OCI-LY1 (cell line): ENCODE results near the gene REPS2.

Experiments used
- H2AFZ ChIP-seq: fragments of 200-600 bp; sonication (generic), shearing (Covaris generic); 2 replicates; pipeline ENCODE4 v1.6.0; 2014; ENCODE audit warnings: antibody characterized with exemption, mild to moderate bottlenecking, low read length
- H3F3A ChIP-seq: fragments of 200-600 bp; sonication (generic), shearing (Covaris generic); 2 replicates; pipeline ENCODE4 v1.6.0; 2014; ENCODE audit warnings: mild to moderate bottlenecking, antibody characterized with exemption, low read length, moderate library complexity; ENCODE audit not compliant: insufficient read depth
- H3K27ac ChIP-seq: fragments of 200-600 bp; sonication (generic); 2 replicates; pipeline ENCODE4 v1.5.1; 2014; ENCODE audit warnings: low read length, mixed run types, mild to moderate bottlenecking, low read depth; ENCODE audit not compliant: poor library complexity, severe bottlenecking
- H3K27me3 ChIP-seq: fragments of 200-600 bp; sonication (generic); 2 replicates; pipeline ENCODE4 v1.6.0; 2014; ENCODE audit warnings: antibody characterized with exemption, mild to moderate bottlenecking, low read length, moderate library complexity; ENCODE audit not compliant: insufficient read depth
- H3K36me3 ChIP-seq: fragments of 200-600 bp; sonication (generic); 2 replicates; pipeline ENCODE4 v1.6.1; 2014; ENCODE audit warnings: mild to moderate bottlenecking, antibody characterized with exemption, low read length, moderate library complexity, mixed read lengths; ENCODE audit not compliant: insufficient read depth
- H3K4me1 ChIP-seq: fragments of 200-600 bp; sonication (generic); 2 replicates; pipeline ENCODE4 v1.5.1; 2014; ENCODE audit warnings: mild to moderate bottlenecking, low read length, moderate library complexity; ENCODE audit not compliant: insufficient read depth, severe bottlenecking
- H3K4me2 ChIP-seq: fragments of 200-600 bp; sonication (generic), shearing (Covaris generic); 2 replicates; pipeline ENCODE4 v1.6.1; 2014; ENCODE audit warnings: low read length
- H3K4me3 ChIP-seq: fragments of 200-600 bp; sonication (generic); 2 replicates; pipeline ENCODE4 v1.5.1; 2014; ENCODE audit warnings: low read length, low read depth, mild to moderate bottlenecking, mixed read lengths; ENCODE audit not compliant: poor library complexity, severe bottlenecking
- H3K79me2 ChIP-seq: fragments of 200-600 bp; shearing (Covaris generic); 2 replicates; pipeline ENCODE4 v1.6.1; 2016; ENCODE audit warnings: mixed run types, low read length, mixed read lengths; ENCODE audit not compliant: insufficient read depth
- H3K9ac ChIP-seq: fragments of 200-600 bp; sonication (generic), shearing (Covaris generic); 2 replicates; pipeline ENCODE4 v1.6.1; 2014; ENCODE audit warnings: mild to moderate bottlenecking, low read length, mixed read lengths
- H3K9me2 ChIP-seq: fragments of 200-600 bp; sonication (generic), shearing (Covaris generic); 2 replicates; pipeline ENCODE4 v1.6.1; 2014; ENCODE audit warnings: low read depth, mild to moderate bottlenecking, low read length, mixed read lengths
- H3K9me3 ChIP-seq: fragments of 200-600 bp; shearing (Covaris generic); 2 replicates; pipeline ENCODE4 v1.6.1; 2014; ENCODE audit warnings: low read length, mixed read lengths
- H4K20me1 ChIP-seq: fragments of 200-600 bp; sonication (generic), shearing (Covaris generic); 2 replicates; pipeline ENCODE4 v1.6.0; 2016; ENCODE audit warnings: mild to moderate bottlenecking, low read length; ENCODE audit not compliant: insufficient read depth
- EZH2 ChIP-seq: fragments of 200-600 bp; sonication (generic), shearing (Covaris generic); IDR thresholded peaks from 2 replicates; pipeline ENCODE4 v1.8.0; 2017; ENCODE audit warnings: borderline replicate concordance, mixed run types, mild to moderate bottlenecking, antibody characterized with exemption, low read length, moderate library complexity, mixed read lengths
- TF ChIP-seq, protein P1 (sequence below): fragments of 200-600 bp; sonication (generic), shearing (Covaris generic); IDR thresholded peaks from 2 replicates; pipeline ENCODE4 v1.5.1; 2017; ENCODE audit warnings: mild to moderate bottlenecking, antibody characterized with exemption, low read length, moderate library complexity, mixed read lengths

The REPS2 gene

DNA sequence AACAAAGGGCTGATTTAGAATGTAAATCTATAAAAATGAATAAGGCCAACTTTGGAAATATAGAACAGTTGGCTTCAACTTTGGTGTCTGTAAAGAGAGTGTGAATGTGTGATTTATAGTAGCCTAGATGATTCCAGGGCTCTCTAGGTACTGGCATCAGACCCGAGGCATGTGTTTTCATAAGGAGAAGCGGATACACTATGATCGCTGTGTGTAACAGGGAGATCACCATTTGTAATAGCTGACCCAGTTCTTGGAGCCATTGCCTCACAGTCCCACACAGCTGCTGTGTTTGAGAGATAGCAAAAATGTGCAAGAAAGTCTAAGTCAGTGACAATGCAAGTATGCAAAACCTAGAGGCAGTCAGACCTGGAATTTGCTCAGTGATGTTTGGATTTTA, 135.1 kb downstream of the REPS2 start:
- Histone ChIP-seq H3K4me2 (no peak overlapping the region), H3K36me3 (no peaks in the 10 kb centered on the region), H3K9me3 (no peaks in the 10 kb centered on the region), H3K9ac (no peak overlapping the region), H3K27me3 (no peaks in the 10 kb centered on the region), H2AFZ (no peak overlapping the region), H3F3A (no peaks in the 10 kb centered on the region), H3K9me2 (no peaks in the 10 kb centered on the region), H3K27ac (no peak overlapping the region), H3K4me3 (no peak overlapping the region), H3K4me1 (no peaks in the 10 kb centered on the region), H4K20me1 (no peaks in the 10 kb centered on the region), H3K79me2 (no peaks in the 10 kb centered on the region)
- no peak for TF ChIP-seq EZH2

DNA sequence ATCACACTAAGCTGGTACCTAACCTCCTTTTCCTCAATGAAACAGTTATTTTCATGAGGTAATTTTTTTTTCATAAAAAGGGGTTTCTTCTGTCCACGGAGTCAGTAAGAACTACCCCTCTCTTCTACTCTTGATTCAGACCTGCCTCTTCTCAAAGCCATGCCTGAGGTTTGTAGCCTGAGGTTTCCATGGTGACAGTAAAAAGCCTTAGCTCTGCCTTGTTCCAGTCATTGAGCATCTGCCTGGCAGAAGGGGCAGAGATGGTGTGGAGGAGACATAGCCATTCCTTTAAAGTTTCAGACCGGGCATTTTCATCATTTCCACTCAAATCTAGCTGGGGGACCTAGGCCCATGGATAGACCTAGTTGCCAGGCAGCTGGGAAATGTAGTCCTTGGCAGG, 135.5 kb downstream of the REPS2 start:
- no peak for TF ChIP-seq EZH2
- TF ChIP-seq, protein P1, sequence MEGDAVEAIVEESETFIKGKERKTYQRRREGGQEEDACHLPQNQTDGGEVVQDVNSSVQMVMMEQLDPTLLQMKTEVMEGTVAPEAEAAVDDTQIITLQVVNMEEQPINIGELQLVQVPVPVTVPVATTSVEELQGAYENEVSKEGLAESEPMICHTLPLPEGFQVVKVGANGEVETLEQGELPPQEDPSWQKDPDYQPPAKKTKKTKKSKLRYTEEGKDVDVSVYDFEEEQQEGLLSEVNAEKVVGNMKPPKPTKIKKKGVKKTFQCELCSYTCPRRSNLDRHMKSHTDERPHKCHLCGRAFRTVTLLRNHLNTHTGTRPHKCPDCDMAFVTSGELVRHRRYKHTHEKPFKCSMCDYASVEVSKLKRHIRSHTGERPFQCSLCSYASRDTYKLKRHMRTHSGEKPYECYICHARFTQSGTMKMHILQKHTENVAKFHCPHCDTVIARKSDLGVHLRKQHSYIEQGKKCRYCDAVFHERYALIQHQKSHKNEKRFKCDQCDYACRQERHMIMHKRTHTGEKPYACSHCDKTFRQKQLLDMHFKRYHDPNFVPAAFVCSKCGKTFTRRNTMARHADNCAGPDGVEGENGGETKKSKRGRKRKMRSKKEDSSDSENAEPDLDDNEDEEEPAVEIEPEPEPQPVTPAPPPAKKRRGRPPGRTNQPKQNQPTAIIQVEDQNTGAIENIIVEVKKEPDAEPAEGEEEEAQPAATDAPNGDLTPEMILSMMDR = no peak
- no peaks in the 10 kb centered on the region for H3K9me2 ChIP-seq

DNA sequence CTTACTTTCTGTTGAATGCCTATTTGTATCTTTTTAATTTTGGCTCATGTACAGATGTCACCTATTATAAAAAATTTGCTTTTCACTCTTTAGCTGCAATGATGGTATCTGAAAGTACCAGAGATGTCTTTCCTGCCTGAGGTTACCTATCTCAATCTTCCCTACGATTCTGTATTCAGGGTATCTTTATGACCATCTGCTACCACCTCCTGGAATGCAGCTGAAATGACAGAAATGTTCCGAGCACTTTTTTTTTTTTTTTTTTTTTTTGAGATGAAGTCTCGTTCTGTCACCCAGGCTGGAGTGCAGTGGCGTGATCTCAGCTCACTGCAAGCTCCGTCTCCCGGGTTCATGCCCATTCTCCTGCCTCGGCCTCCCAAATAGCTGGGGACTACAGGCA, 136.4 kb downstream of the REPS2 start:
- Histone ChIP-seq H2AFZ (no peak overlapping the region), H3K4me2 (no peak overlapping the region), H3K9me3 (no peaks in the 10 kb centered on the region), H3F3A (no peaks in the 10 kb centered on the region), H3K27me3 (no peaks in the 10 kb centered on the region), H3K9ac (no peak overlapping the region), H3K4me1 (no peaks in the 10 kb centered on the region), H3K4me3 (no peak overlapping the region), H3K27ac (no peak overlapping the region), H3K36me3 (no peaks in the 10 kb centered on the region), H4K20me1 (no peaks in the 10 kb centered on the region), H3K79me2 (no peaks in the 10 kb centered on the region), H3K9me2 (no peaks in the 10 kb centered on the region)
- TF ChIP-seq, protein P1 = no peak
- no peak for TF ChIP-seq EZH2

More for the DNA sequence above, 135.5 kb downstream of the REPS2 start:
- no peak overlapping the region for H3K4me3 ChIP-seq
- no peak overlapping the region for H3K27ac ChIP-seq
- H3K4me2 ChIP-seq = no peak overlapping the region
- no peaks in the 10 kb centered on the region for H4K20me1 ChIP-seq
- no peak overlapping the region for H2AFZ ChIP-seq
- no peaks in the 10 kb centered on the region for H3K27me3 ChIP-seq
- no peaks in the 10 kb centered on the region for H3K4me1 ChIP-seq
- H3K9me3 ChIP-seq = no peaks in the 10 kb centered on the region
- no peaks in the 10 kb centered on the region for H3F3A ChIP-seq
- no peaks in the 10 kb centered on the region for H3K79me2 ChIP-seq
- H3K36me3 ChIP-seq = no peaks in the 10 kb centered on the region
- H3K9ac ChIP-seq = no peak overlapping the region

DNA sequence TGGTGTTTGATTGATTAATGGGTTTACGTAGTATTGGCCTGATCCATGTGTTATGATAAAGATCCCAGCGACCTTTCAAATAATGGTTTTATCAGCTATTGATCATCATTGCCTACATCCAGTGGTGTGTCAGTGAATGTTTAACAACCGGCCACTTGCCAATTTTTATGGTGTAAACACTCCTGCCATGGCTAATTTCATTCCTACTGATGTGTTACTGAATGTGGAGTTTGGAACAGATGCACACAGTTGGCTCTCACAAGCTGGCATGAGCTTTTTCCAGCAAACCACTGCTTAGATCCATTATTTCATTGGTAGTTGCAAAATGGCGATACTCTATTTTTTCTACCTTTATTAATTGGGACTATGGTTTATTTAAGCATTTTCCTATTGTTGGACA, 139.9 kb downstream of the REPS2 start:
- Histone ChIP-seq H4K20me1 (no peaks in the 10 kb centered on the region), H3K4me3 (no peak overlapping the region), H3K36me3 (no peaks in the 10 kb centered on the region), H3K4me2 (no peak overlapping the region), H3K9me3 (no peaks in the 10 kb centered on the region), H3K9me2 (no peaks in the 10 kb centered on the region), H3K9ac (no peak overlapping the region), H3F3A (no peaks in the 10 kb centered on the region), H2AFZ (no peak overlapping the region), H3K4me1 (no peaks in the 10 kb centered on the region), H3K27ac (no peak overlapping the region), H3K27me3 (no peaks in the 10 kb centered on the region), H3K79me2 (no peaks in the 10 kb centered on the region)
- no peak for TF ChIP-seq EZH2
- TF ChIP-seq, protein P1 = no peak
